H9 (cell line): Measurements from ENCODE around the gene RNF145. TPM values are rescaled to one million over a fixed set of nuclear protein-coding genes. Genes with fewer than 3 reads are reported as not detected.

ENCODE experiments used
- DNase-seq: peaks from one replicate; pipeline ENCODE4 v3.0.0-alpha.2; 2017
- H2AFZ ChIP-seq: one replicate; pipeline ENCODE4 v1.6.1; 2013; ENCODE audit warnings: mild to moderate bottlenecking, low read length, control low read depth, moderate library complexity
- H2AK5ac ChIP-seq: 2 replicates; pipeline ENCODE4 v1.6.1; 2013; ENCODE audit warnings: low read length, control low read depth, mixed read lengths; ENCODE audit not compliant: insufficient read length
- H2BK120ac ChIP-seq: one replicate; pipeline ENCODE4 v1.6.1; 2013; ENCODE audit warnings: low read depth, mild to moderate bottlenecking, low read length, control low read depth, inconsistent platforms; ENCODE audit not compliant: poor library complexity, severe bottlenecking
- H2BK12ac ChIP-seq: 2 replicates; pipeline ENCODE4 v1.6.1; 2013; ENCODE audit warnings: low read length, control low read depth, mixed read lengths, low read depth; ENCODE audit not compliant: insufficient read length
- H2BK15ac ChIP-seq: 2 replicates; pipeline ENCODE4 v1.6.1; 2013; ENCODE audit warnings: low read depth, low read length, control low read depth
- H2BK20ac ChIP-seq: one replicate; pipeline ENCODE4 v1.6.1; 2013; ENCODE audit warnings: low read depth, mild to moderate bottlenecking, low read length, control low read depth, inconsistent platforms; ENCODE audit not compliant: poor library complexity, severe bottlenecking
- H2BK5ac ChIP-seq: 2 replicates; pipeline ENCODE4 v1.6.1; 2013; ENCODE audit warnings: low read length, control low read depth, mixed read lengths; ENCODE audit not compliant: insufficient read length
- H3K14ac ChIP-seq: 2 replicates; pipeline ENCODE4 v1.6.1; 2013; ENCODE audit warnings: low read length, control low read depth; ENCODE audit not compliant: insufficient read depth
- H3K18ac ChIP-seq: 2 replicates; pipeline ENCODE4 v1.6.1; 2013; ENCODE audit warnings: low read depth, mild to moderate bottlenecking, mixed read lengths, low read length, control low read depth; ENCODE audit not compliant: insufficient read length
- H3K23ac ChIP-seq: 2 replicates; pipeline ENCODE4 v1.6.1; 2013; ENCODE audit warnings: low read length, control low read depth, mixed read lengths, low read depth; ENCODE audit not compliant: insufficient read length
- H3K23me2 ChIP-seq: 2 replicates; pipeline ENCODE4 v1.6.1; 2013; ENCODE audit warnings: low read depth, mild to moderate bottlenecking, mixed read lengths, low read length, control low read depth; ENCODE audit not compliant: insufficient read length, poor library complexity, severe bottlenecking
- H3K27ac ChIP-seq: 2 replicates; pipeline ENCODE4 v1.5.1; 2013; ENCODE audit warnings: low read length, control low read depth, mixed read lengths, low read depth; ENCODE audit not compliant: insufficient read length
- H3K27me3 ChIP-seq: 2 replicates; pipeline ENCODE4 v1.6.1; 2013; ENCODE audit warnings: low read length, control low read depth, inconsistent platforms; ENCODE audit not compliant: insufficient read depth
- H3K4ac ChIP-seq: 2 replicates; pipeline ENCODE4 v1.6.1; 2013; ENCODE audit warnings: low read depth, mild to moderate bottlenecking, control low read depth, inconsistent platforms, low read length, moderate library complexity
- H3K4me1 ChIP-seq: 2 replicates; pipeline ENCODE4 v1.6.1; 2013; ENCODE audit warnings: low read length, control low read depth, inconsistent platforms; ENCODE audit not compliant: insufficient read depth
- H3K4me2 ChIP-seq: 2 replicates; pipeline ENCODE4 v1.6.1; 2013; ENCODE audit warnings: low read length, control low read depth, mixed read lengths; ENCODE audit not compliant: insufficient read length, insufficient read depth
- H3K56ac ChIP-seq: 2 replicates; pipeline ENCODE4 v1.6.1; 2013; ENCODE audit warnings: low read depth, mild to moderate bottlenecking, mixed read lengths, low read length, control low read depth; ENCODE audit not compliant: insufficient read length
- H3K79me1 ChIP-seq: 2 replicates; pipeline ENCODE4 v1.6.1; 2013; ENCODE audit warnings: low read depth, mild to moderate bottlenecking, moderate library complexity, low read length, control low read depth, inconsistent platforms; ENCODE audit not compliant: insufficient read depth, poor library complexity, severe bottlenecking
- H3K79me2 ChIP-seq: 2 replicates; pipeline ENCODE4 v1.6.1; 2013; ENCODE audit warnings: low read length, control low read depth, inconsistent platforms; ENCODE audit not compliant: insufficient read depth
- H3K9ac ChIP-seq: 2 replicates; pipeline ENCODE4 v1.6.1; 2013; ENCODE audit warnings: low read length, control low read depth, mixed read lengths; ENCODE audit not compliant: insufficient read length; ENCODE audit errors: extremely low read depth
- H3K9me3 ChIP-seq: one replicate; pipeline ENCODE4 v1.6.1; 2013; ENCODE audit warnings: low read depth, low read length, inconsistent platforms; ENCODE audit not compliant: control insufficient read depth
- H3T11ph ChIP-seq: one replicate; pipeline ENCODE4 v1.6.1; 2013; ENCODE audit warnings: mild to moderate bottlenecking, low read length, control low read depth, inconsistent platforms
- H4K20me1 ChIP-seq: one replicate; pipeline ENCODE4 v1.6.1; 2013; ENCODE audit not compliant: control insufficient read depth, insufficient read length, insufficient read depth
- H4K5ac ChIP-seq: 2 replicates; pipeline ENCODE4 v1.6.1; 2013; ENCODE audit warnings: low read depth, mild to moderate bottlenecking, mixed read lengths, low read length, control low read depth; ENCODE audit not compliant: insufficient read length
- H4K8ac ChIP-seq: replicated peaks from 2 replicates; pipeline ENCODE4 v1.6.1; 2013; ENCODE audit warnings: low read length, control low read depth, mixed read lengths, low read depth; ENCODE audit not compliant: insufficient read length
- H4K91ac ChIP-seq: 2 replicates; pipeline ENCODE4 v1.6.1; 2013; ENCODE audit warnings: low read depth, mild to moderate bottlenecking, moderate library complexity, mixed read lengths, low read length, control low read depth; ENCODE audit not compliant: insufficient read length
- H3K27ac Mint-ChIP-seq, 3 experiments: 2 replicates in 2 of 3; 3 replicates in 1 of 3; pipeline ENCODE4 v1.8.0; 2020 to 2021; ENCODE audit warnings: mixed read lengths in 3 of 3, mild to moderate bottlenecking in 1 of 3, moderate library complexity in 1 of 3
- H3K27me3 Mint-ChIP-seq: 2 replicates; pipeline ENCODE4 v1.8.0; 2021; ENCODE audit warnings: low read depth, mild to moderate bottlenecking, moderate library complexity, mixed read lengths
- H3K36me3 Mint-ChIP-seq, 3 experiments: 2 replicates in 2 of 3; 3 replicates in 1 of 3; pipeline ENCODE4 v1.8.0; 2020 to 2021; ENCODE audit warnings: low read depth in 3 of 3, mixed read lengths in 3 of 3; ENCODE audit not compliant: insufficient read depth in 1 of 3
- H3K4me1 Mint-ChIP-seq, 2 experiments: 2 replicates each; pipeline ENCODE4 v1.8.0; 2020; ENCODE audit warnings: mixed read lengths in 2 of 2
- H3K4me3 Mint-ChIP-seq, 2 experiments: 2 replicates in 1 of 2; 3 replicates in 1 of 2; pipeline ENCODE4 v1.8.0; 2020 to 2021; ENCODE audit warnings: mild to moderate bottlenecking in 2 of 2, mixed read lengths in 2 of 2, moderate library complexity in 1 of 2
- H3K9me3 Mint-ChIP-seq, 2 experiments: 2 replicates in 1 of 2; 3 replicates in 1 of 2; pipeline ENCODE4 v1.8.0; 2020; ENCODE audit warnings: mild to moderate bottlenecking in 2 of 2, mixed read lengths in 2 of 2, moderate library complexity in 1 of 2
- WGBS: extraction: QIAGEN DNeasy Blood & Tissue Kit; methylation state at CpG from one replicate; pipeline ENCODE4 v1.1.7; 2013; ENCODE audit warnings: missing lambda C conversion rate, low lambda C conversion rate, mixed read lengths; ENCODE audit not compliant: insufficient read length; ENCODE audit errors: extremely low coverage; 5-methylcytosine and 5-hydroxymethylcytosine counted together
- total RNA-seq: library from RNA; stranded (reverse); gene quantifications from 2 replicates; pipeline ENCODE4 v1.2.1, GENCODE V29; 2021
- TF ChIP-seq, protein P1 (sequence below): fragments of 200-600 bp; sonication (generic); conservative IDR thresholded peaks from 3 replicates; pipeline ENCODE4 v1.8.0; 2021; ENCODE audit warnings: antibody characterized with exemption, mild to moderate bottlenecking

Gene RNF145
- total RNA-seq, 1 experiment from 2014 or later = 59.1 TPM

DNA sequence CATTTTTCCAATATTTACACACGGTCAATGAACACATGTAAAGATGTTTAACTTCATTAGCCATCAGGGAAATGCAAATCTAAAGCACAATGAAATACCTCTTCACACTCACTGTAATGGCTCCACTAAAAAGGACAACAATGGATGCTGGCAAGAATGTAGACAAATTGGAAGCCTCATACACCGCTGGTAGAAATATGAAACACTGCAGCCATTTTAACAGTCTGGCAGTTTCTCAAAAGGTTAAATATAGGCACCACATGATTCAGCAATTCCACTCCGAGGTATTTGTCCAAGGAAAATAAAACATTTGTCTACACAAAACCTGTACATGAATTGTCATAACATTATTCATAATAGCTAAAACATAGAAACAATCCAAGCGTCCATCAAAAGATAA, 20.0 kb downstream of the RNF145 start:
- Mint-ChIP-seq H3K9me3 (no peaks in the 10 kb centered on the region), H3K27ac (no peak overlapping the region), H3K36me3 (peaks cover 10 to 40% (median 31%) of the 10 kb centered on the region in 3 experiments), H3K4me3 (no peak overlapping the region), H3K27me3 (no peaks in the 10 kb centered on the region), H3K4me1 (peaks cover 10 to 12% of the 10 kb centered on the region in 2 experiments)
- Histone ChIP-seq H3K4me2 (no peak overlapping the region), H3K9ac (no peak overlapping the region), H3K18ac (no peak overlapping the region), H3K79me1 (no peaks in the 10 kb centered on the region), H2BK20ac (no peak overlapping the region), H3K23me2 (no peaks in the 10 kb centered on the region), H2AK5ac (no peak overlapping the region), H4K8ac (no peak overlapping the region), H4K91ac (no peak overlapping the region), H3K27ac (no peak overlapping the region), H3T11ph (no peak overlapping the region), H3K56ac (no peak overlapping the region), H3K27me3 (no peaks in the 10 kb centered on the region), H3K14ac (no peak overlapping the region), H2BK5ac (no peak overlapping the region), H2BK15ac (no peak overlapping the region), H3K9me3 (no peaks in the 10 kb centered on the region), H3K23ac (no peak overlapping the region), H2AFZ (no peak overlapping the region), H2BK120ac (no peak overlapping the region), H3K4ac (no peak overlapping the region), H4K20me1 (no peaks in the 10 kb centered on the region), H2BK12ac (no peak overlapping the region), H3K4me1 (no peaks in the 10 kb centered on the region), H4K5ac (no peak overlapping the region), H3K79me2 (no peaks in the 10 kb centered on the region)
- DNase-seq = no peak
- no CpG with 5 or more reads among the region's 4 CpGs for WGBS
- TF ChIP-seq, protein P1, sequence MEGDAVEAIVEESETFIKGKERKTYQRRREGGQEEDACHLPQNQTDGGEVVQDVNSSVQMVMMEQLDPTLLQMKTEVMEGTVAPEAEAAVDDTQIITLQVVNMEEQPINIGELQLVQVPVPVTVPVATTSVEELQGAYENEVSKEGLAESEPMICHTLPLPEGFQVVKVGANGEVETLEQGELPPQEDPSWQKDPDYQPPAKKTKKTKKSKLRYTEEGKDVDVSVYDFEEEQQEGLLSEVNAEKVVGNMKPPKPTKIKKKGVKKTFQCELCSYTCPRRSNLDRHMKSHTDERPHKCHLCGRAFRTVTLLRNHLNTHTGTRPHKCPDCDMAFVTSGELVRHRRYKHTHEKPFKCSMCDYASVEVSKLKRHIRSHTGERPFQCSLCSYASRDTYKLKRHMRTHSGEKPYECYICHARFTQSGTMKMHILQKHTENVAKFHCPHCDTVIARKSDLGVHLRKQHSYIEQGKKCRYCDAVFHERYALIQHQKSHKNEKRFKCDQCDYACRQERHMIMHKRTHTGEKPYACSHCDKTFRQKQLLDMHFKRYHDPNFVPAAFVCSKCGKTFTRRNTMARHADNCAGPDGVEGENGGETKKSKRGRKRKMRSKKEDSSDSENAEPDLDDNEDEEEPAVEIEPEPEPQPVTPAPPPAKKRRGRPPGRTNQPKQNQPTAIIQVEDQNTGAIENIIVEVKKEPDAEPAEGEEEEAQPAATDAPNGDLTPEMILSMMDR = no peak
